H1 (cell line): ENCODE measurements around the gene ZNF532. TPM values are rescaled to one million over a fixed set of nuclear protein-coding genes. Genes with fewer than 3 reads are reported as not detected.

Experiments
- ATF2 ChIP-seq: IDR thresholded peaks from 2 replicates; pipeline ENCODE4 v1.6.1; 2012; ENCODE audit warnings: low read length, inconsistent platforms
- HDAC2 ChIP-seq, 2 experiments: fragments of 300-600 bp in 1 of 2; sonication (generic) in 1 of 2; IDR thresholded peaks; 2 replicates each; pipeline ENCODE4 v1.6.1; 2011 to 2012; ENCODE audit warnings: low read depth in 2 of 2, low read length in 2 of 2, mild to moderate bottlenecking in 2 of 2, moderate library complexity in 2 of 2, borderline replicate concordance in 1 of 2, inconsistent platforms in 1 of 2
- MAX ChIP-seq: IDR thresholded peaks from 2 replicates; pipeline ENCODE4 v1.6.1; 2012; ENCODE audit warnings: inconsistent platforms
- SP4 ChIP-seq: IDR thresholded peaks from 2 replicates; pipeline ENCODE4 v1.6.1; 2012; ENCODE audit warnings: low read length, inconsistent platforms
- ZNF274 ChIP-seq: IDR thresholded peaks from 2 replicates; pipeline ENCODE4 v1.7.0; 2012; ENCODE audit warnings: low read length, borderline replicate concordance; ENCODE audit errors: extremely low read depth
- polyA plus RNA-seq, 7 experiments: library from polyadenylated mRNA; depleted of rRNA in 3 of 7; stranded (reverse) in 5 of 7; unstranded in 2 of 7; fragments of >200 nt in 5 of 7; fragments of 200-250 nt in 2 of 7; gene quantifications; 1 replicate in 5 of 7; 2 replicates in 1 of 7; 4 replicates in 1 of 7; pipeline versions ENCODE4 v1.2.1 to v1.2.3, GENCODE V29; 2011 to 2013; ENCODE audit warnings: missing spikeins in 2 of 7, mixed read lengths in 2 of 7
- total RNA-seq: library from RNA; stranded (reverse); fragmentation: NEBNext Ultra II Directional; extraction: Animal tissue kit (Norgen Biotek cat#: 25700); gene quantifications from 2 replicates; pipeline ENCODE4 v1.2.1, GENCODE V29; 2021
- TF ChIP-seq, protein P1 (sequence below): fragments of 300-600 bp; sonication (generic); IDR thresholded peaks from 2 replicates; pipeline ENCODE4 v1.7.1; 2012; ENCODE audit warnings: low read length, moderate library complexity, mild to moderate bottlenecking, inconsistent platforms; ENCODE audit not compliant: insufficient replicate concordance
- TF ChIP-seq, protein P2 (sequence below): IDR thresholded peaks from 2 replicates; pipeline ENCODE4 v1.6.1; 2012; ENCODE audit warnings: inconsistent platforms

Gene ZNF532
- total and polyA plus RNA-seq, 2 of the 8 experiments (the other 6 are each of a cell fraction or from before 2014, with no cell fraction given) = 143 to 240 TPM

GRCh38 chr18:58978916-58979315 is 114.2 kb downstream of the ZNF532 start (continued):
- TF ChIP-seq, protein P1, sequence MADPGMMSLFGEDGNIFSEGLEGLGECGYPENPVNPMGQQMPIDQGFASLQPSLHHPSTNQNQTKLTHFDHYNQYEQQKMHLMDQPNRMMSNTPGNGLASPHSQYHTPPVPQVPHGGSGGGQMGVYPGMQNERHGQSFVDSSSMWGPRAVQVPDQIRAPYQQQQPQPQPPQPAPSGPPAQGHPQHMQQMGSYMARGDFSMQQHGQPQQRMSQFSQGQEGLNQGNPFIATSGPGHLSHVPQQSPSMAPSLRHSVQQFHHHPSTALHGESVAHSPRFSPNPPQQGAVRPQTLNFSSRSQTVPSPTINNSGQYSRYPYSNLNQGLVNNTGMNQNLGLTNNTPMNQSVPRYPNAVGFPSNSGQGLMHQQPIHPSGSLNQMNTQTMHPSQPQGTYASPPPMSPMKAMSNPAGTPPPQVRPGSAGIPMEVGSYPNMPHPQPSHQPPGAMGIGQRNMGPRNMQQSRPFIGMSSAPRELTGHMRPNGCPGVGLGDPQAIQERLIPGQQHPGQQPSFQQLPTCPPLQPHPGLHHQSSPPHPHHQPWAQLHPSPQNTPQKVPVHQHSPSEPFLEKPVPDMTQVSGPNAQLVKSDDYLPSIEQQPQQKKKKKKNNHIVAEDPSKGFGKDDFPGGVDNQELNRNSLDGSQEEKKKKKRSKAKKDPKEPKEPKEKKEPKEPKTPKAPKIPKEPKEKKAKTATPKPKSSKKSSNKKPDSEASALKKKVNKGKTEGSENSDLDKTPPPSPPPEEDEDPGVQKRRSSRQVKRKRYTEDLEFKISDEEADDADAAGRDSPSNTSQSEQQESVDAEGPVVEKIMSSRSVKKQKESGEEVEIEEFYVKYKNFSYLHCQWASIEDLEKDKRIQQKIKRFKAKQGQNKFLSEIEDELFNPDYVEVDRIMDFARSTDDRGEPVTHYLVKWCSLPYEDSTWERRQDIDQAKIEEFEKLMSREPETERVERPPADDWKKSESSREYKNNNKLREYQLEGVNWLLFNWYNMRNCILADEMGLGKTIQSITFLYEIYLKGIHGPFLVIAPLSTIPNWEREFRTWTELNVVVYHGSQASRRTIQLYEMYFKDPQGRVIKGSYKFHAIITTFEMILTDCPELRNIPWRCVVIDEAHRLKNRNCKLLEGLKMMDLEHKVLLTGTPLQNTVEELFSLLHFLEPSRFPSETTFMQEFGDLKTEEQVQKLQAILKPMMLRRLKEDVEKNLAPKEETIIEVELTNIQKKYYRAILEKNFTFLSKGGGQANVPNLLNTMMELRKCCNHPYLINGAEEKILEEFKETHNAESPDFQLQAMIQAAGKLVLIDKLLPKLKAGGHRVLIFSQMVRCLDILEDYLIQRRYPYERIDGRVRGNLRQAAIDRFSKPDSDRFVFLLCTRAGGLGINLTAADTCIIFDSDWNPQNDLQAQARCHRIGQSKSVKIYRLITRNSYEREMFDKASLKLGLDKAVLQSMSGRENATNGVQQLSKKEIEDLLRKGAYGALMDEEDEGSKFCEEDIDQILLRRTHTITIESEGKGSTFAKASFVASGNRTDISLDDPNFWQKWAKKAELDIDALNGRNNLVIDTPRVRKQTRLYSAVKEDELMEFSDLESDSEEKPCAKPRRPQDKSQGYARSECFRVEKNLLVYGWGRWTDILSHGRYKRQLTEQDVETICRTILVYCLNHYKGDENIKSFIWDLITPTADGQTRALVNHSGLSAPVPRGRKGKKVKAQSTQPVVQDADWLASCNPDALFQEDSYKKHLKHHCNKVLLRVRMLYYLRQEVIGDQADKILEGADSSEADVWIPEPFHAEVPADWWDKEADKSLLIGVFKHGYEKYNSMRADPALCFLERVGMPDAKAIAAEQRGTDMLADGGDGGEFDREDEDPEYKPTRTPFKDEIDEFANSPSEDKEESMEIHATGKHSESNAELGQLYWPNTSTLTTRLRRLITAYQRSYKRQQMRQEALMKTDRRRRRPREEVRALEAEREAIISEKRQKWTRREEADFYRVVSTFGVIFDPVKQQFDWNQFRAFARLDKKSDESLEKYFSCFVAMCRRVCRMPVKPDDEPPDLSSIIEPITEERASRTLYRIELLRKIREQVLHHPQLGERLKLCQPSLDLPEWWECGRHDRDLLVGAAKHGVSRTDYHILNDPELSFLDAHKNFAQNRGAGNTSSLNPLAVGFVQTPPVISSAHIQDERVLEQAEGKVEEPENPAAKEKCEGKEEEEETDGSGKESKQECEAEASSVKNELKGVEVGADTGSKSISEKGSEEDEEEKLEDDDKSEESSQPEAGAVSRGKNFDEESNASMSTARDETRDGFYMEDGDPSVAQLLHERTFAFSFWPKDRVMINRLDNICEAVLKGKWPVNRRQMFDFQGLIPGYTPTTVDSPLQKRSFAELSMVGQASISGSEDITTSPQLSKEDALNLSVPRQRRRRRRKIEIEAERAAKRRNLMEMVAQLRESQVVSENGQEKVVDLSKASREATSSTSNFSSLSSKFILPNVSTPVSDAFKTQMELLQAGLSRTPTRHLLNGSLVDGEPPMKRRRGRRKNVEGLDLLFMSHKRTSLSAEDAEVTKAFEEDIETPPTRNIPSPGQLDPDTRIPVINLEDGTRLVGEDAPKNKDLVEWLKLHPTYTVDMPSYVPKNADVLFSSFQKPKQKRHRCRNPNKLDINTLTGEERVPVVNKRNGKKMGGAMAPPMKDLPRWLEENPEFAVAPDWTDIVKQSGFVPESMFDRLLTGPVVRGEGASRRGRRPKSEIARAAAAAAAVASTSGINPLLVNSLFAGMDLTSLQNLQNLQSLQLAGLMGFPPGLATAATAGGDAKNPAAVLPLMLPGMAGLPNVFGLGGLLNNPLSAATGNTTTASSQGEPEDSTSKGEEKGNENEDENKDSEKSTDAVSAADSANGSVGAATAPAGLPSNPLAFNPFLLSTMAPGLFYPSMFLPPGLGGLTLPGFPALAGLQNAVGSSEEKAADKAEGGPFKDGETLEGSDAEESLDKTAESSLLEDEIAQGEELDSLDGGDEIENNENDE = no peak
- TF ChIP-seq, protein P2, sequence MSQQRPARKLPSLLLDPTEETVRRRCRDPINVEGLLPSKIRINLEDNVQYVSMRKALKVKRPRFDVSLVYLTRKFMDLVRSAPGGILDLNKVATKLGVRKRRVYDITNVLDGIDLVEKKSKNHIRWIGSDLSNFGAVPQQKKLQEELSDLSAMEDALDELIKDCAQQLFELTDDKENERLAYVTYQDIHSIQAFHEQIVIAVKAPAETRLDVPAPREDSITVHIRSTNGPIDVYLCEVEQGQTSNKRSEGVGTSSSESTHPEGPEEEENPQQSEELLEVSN = no peak
- TF ChIP-seq MAX = no peak
- TF ChIP-seq ATF2 = no peak
- TF ChIP-seq HDAC2 (IDR thresholded peaks at IDR 0.05; ENCODE audit: borderline replicate concordance in 1 of 2, low read depth in 2 of 2, low read length in 2 of 2) = no peak
- TF ChIP-seq ZNF274 = no peak
- TF ChIP-seq SP4 = no peak
